Uterus (tissue), 2 donors: ENCODE results near the gene HDDC2.

ENCODE experiments used
- POLR2A ChIP-seq, 2 donors: fragments of 450-650 bp; IDR thresholded peaks; one replicate each; pipeline ENCODE4 v1.6.1; 2016; ENCODE audit warnings: antibody characterized with exemption in 2 of 2, mild to moderate bottlenecking in 1 of 2, moderate library complexity in 1 of 2
- TF ChIP-seq, protein P1 (sequence below), 4 experiments: fragments of 200-600 bp in 2 of 4; fragments of 450-650 bp in 2 of 4; sonication (generic) in 2 of 4; IDR thresholded peaks; one replicate each; pipeline ENCODE4 v1.5.1; 2016 to 2019; ENCODE audit warnings: antibody characterized with exemption in 4 of 4, mild to moderate bottlenecking in 2 of 4, moderate library complexity in 1 of 4

DNA sequence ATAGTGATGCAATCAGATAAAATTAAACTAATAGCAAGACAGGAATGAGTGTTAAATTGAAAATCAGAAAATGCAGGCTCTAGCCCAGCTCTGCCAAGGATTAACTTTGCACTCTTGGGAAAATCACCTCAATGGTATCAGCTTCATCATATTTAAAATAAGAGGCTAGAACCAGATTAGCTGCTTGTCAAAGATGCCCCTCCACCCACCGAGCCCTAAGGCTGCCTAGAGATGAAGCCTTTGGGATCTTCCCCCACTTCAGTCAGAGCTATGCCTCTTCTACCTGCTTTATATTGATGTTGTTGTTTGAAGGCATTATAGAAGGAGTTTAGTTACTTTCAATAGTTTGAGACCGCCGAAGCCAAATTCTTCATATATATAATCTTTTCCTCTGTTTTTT is 47.4 kb downstream of the HDDC2 start:
- TF ChIP-seq, protein P1, sequence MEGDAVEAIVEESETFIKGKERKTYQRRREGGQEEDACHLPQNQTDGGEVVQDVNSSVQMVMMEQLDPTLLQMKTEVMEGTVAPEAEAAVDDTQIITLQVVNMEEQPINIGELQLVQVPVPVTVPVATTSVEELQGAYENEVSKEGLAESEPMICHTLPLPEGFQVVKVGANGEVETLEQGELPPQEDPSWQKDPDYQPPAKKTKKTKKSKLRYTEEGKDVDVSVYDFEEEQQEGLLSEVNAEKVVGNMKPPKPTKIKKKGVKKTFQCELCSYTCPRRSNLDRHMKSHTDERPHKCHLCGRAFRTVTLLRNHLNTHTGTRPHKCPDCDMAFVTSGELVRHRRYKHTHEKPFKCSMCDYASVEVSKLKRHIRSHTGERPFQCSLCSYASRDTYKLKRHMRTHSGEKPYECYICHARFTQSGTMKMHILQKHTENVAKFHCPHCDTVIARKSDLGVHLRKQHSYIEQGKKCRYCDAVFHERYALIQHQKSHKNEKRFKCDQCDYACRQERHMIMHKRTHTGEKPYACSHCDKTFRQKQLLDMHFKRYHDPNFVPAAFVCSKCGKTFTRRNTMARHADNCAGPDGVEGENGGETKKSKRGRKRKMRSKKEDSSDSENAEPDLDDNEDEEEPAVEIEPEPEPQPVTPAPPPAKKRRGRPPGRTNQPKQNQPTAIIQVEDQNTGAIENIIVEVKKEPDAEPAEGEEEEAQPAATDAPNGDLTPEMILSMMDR (IDR thresholded peaks at IDR 0.05) = no peak
- no peak for TF ChIP-seq POLR2A (IDR thresholded peaks at IDR 0.05)
